Stimulated activated CD4-positive, alpha-beta T cell treated with anti-CD3 and anti-CD28 coated beads, Interleukin-2, amount 100 ng/mL, for 4 hours (primary cell): ENCODE results near the gene PLD3.
A peak's percentile ranks its signal among the peaks of the same experiment; 100 is the strongest.
"Not testable (repeated sequence)": the region's sequence is repeated elsewhere in the genome, so short reads cannot be mapped to it uniquely, and the experiment has no call there.

Source experiments
- DNase-seq: peaks from one replicate; pipeline ENCODE4 v3.0.0-alpha.2; 2020; ENCODE audit warnings: low read depth

PLD3 gene

DNA sequence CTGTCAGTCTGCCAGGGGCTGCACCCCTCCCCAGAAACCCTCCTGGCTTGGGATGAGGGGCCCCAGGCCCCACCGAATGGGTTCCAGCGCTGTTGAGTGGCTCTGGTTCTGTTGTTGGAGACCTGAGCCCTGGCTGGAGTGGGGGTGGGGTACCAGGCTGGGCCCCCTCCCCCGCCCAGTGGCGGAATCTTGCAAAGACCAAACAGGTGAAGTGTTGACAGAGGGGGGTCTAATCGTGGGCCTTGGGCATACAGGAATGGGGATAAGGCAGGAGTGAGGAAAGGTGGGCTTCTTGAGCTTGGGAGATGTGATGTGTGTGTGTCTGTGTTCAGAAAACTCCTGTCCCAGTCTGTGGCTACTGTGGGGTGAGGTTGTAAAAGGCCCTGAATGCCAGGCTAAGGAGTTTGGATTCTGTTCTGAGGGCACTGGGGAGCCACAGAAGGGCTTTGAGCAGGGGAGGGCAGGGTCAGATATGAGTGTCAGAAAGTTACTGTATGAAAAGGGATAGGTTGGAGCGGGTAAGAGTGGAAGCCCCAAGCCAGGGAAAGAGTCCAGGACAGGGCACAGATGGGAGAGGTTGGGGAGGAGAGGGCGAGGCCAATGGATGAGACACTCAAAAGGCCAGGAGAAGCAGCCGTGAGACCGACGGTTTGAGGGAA lies 41.7 kb downstream of the PLD3 start, which contains the start of gene HIPK4:
Gene HIPK4, minus strand, starts transcription at position 98 of the 659 bp plus-strand sequence. CDS start 279 bp downstream, outside the sequence.
- DNase-seq: no peak

DNA sequence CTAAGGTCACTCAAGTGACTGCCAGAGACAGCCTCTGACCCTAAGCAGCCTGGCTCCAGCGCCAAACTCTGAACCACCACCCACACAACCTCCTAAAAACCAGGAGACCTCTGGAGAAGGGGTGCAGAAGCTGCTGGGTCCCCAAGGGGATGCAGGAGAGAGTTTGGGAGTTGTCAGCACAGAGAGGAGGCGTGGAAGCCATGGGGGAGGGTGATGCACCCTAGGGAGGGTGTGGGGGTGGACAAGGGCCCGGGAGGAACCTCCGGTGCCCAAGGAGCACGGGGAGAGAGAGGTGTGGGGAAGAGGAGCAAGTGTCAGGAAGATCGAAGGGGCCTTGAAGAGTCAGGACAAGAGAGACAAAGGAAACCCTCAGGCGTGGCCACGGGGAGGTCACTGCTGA lies 43.6 kb downstream of the PLD3 start:
- no peak for DNase-seq

- DNase-seq: no peak
Measured at GRCh38 chr19:40392894-40393517, 44.5 kb downstream of the PLD3 start.

- DNase-seq: no peak
Measured at GRCh38 chr19:40393894-40394815, 45.7 kb downstream of the PLD3 start.

- DNase-seq: no peak
Measured at GRCh38 chr19:40394816-40395210, 46.3 kb downstream of the PLD3 start.

DNA sequence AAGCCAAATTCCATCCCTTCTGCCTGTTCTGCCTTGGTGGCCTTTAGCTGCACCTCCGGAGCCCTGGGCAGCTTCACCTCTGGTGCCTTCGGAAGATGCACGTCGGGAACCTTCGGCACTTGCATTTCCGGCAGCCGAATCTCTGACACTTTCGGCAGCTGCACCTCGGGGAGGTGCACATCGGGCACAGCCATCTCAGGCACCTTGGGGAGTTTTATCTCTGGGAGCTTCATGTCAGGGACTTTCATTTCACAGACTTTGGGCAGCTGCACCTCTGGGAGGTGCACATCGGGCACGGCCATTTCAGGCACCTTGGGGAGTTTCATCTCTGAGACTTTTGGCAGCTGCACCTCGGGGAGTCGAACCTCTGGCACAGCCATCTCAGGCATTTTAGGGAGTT lies 47.5 kb downstream of the PLD3 start:
- DNase-seq: no peak

DNA sequence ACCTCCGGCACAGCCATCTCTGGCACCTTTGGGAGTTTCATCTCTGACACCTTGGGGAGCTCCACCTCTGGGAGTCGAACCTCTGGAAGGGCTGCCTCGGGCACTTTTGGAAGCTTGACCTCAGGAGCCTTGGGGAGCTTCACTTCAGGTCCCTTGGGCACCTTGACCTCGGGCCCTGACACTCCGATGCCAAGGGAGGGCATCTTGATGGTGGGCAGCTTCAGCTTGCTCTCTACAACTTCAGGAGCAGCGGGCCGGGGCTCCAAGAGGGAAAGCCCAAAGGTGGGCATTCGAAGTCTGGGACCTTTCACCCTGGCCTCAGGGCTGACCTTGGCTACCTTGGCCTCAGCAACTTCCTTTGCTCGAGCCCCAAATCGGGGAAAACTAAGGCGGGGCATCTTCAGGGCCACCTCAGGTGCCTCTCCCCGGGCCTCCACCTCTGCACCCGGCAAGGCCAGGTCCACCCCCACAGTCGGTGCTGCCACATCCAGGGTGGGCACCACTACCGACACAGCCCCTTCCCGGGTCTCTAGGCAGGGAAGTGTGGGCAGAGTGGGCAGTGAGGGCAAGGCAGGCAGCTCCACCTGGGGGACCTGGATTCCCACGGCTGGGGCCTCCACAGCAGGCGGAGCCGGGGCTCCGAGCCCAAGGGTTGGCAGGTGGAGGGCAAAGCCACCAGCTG lies 48.5 kb downstream of the PLD3 start:
- DNase-seq: no peak

DNA sequence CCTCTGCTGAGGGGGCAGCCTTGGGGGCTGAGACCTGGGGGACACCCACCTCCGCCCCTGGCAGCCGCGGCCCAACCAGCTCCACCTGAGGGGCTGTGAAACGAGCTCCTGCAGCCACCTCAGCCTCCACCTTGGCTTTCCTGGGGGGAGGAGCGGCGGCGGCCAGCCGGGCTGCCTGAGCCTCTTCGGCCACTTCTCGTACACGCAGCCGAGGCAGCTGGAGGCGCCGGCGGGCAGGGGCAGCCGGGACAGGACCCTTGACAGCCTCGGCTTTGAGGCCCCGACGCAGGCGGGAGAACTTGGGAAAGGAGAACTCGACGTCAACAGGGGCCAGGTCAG lies 49.0 kb downstream of the PLD3 start:
- DNase-seq: no peak

- peak; percentile 63 for DNase-seq
Measured at GRCh38 chr19:40398417-40399131, 50.1 kb downstream of the PLD3 start.

- DNase-seq: no peak
Measured at GRCh38 chr19:40400559-40400958, 52.1 kb downstream of the PLD3 start.

GRCh38 chr19:40403262-40403984 lies 54.9 kb downstream of the PLD3 start:
- peak; percentile 56 for DNase-seq

DNA sequence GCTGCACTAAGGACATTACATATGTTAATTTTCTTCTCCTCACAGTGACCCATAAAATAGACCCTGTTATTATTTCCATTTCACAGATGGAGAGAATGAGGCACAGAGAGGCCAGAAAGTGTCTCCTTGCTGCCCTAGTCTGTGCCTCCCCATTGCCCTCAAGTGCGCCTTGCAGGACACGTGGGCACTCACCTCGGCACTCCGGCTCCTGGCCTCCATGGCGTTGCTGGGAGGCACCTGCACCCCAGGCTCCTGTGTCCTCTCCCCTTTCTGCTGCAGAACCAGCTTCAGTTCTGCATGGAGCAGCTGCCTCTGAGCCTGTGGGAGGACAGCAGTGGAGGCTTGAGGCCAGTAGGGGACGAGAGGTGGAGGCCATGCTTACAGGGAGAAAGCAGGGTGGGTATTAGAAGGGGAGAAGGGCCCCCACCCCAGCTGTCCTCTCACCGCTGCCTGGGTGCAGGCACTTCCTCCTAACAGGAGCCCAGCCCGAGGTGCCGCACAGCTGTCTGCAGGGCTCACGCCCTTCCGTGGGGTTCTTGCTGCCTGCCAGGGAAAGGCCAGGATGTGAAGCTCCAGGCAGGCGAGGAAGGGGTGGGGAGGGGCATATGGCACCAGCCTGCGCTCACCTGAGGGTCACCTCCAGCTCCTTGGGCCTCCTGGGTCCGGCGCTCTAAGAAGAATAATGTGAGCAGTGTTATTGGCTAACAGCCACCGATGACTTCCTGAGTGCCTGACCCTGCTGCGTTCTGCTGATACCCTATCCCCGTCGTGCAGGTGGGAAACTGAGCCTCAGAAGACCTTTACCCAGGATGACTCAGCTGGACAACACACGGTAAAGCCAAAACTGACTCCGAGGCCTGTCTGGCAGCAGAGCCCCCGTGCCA lies 59.5 kb downstream of the PLD3 start:
- no peak for DNase-seq

- not testable (repeated sequence) for DNase-seq
Measured at GRCh38 chr19:40408598-40408925, 60.1 kb downstream of the PLD3 start.

- DNase-seq: no peak
Measured at GRCh38 chr19:40410030-40410389, 61.5 kb downstream of the PLD3 start.

GRCh38 chr19:40411125-40411842 lies 62.8 kb downstream of the PLD3 start:
- DNase-seq: no peak

- DNase-seq: no peak
Measured at GRCh38 chr19:40411958-40412499, 63.5 kb downstream of the PLD3 start.

DNA sequence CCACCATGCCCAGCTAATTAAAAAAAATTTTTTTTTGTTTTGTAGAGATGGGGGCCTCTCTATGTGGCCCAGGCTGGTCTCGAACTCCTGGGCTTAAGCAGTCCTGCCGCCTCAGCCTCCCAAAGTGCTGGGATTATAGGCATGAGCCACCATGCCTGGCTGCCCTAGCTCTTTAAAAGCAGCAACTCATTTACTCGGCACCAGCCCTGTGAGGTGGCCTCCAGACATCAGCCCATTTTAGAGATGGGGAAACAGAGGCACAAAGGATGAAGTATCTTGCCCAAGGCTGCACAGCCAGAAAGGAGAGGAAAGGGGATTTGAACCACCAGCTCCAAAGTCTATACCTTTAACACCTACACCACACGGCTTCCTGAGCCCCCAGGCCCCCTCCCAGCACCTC lies 64.4 kb downstream of the PLD3 start:
- DNase-seq: no peak

DNA sequence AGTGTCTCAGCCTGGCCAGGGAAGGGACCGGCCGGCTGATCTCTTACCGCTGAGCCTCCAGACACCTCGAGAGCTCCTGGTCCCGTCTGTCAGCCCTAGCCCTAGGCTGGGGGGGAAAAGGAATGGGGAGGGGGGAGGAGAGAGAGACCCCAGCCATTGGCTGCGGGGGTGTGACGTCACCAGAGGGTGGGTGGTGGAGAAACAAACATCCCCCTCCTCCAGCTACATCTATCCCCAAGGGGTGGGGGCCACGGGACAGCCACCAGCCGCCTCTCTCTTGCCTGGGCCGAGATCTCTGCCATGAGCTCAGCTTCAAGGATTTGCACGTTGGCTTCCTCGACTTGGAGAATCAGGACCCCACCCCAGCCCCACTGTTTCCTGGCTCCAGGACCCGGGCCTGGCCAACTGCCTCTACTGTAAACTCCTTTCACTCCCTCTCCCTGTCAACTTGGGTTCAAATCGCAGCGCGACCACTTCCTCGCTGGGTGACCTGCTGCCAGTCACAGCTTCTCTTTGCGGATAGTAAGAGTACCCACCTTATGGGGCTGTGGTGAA lies 64.9 kb downstream of the PLD3 start, which contains the start of gene PRX:
Gene PRX, minus strand, starts transcription at position 88 of the 555 bp plus-strand sequence. CDS start 5,446 bp downstream, outside the sequence.
- DNase-seq: no peak
